GM21447 (cell line): ENCODE data around the gene PKMYT1.

ENCODE experiments used
- ATAC-seq: cut with Tn5 transposase; IDR thresholded peaks from one replicate; pipeline ENCODE4 v1.9.1; 2021; ENCODE audit not compliant: unreplicated experiment

PKMYT1 gene

GRCh38 chr16:3000540-3000939 is 20.3 kb upstream of the PKMYT1 start:
- no peak for ATAC-seq

DNA sequence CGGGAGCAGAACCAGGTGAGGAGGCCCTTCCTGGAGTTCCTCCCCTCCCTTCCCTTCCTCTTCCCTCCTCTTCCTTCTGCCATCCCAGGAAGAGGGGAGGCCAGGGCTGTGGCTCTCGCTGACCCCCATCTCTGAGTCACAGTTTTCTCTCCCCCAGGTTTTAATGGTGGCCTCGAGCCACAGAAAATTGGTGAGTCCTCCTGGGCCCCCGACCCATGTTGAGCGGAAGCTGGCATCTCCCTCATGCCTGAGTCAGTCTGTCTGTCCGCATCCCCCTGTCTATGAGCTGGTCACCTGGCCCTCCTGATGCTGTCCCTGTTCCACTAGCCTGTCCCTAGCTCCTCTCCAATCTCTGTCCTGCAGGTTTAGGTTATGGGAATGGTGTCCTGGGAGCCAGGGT is 19.7 kb upstream of the PKMYT1 start:
- ATAC-seq = no peak

GRCh38 chr16:2996298-2996697 is 16.1 kb upstream of the PKMYT1 start:
- ATAC-seq = no peak

DNA sequence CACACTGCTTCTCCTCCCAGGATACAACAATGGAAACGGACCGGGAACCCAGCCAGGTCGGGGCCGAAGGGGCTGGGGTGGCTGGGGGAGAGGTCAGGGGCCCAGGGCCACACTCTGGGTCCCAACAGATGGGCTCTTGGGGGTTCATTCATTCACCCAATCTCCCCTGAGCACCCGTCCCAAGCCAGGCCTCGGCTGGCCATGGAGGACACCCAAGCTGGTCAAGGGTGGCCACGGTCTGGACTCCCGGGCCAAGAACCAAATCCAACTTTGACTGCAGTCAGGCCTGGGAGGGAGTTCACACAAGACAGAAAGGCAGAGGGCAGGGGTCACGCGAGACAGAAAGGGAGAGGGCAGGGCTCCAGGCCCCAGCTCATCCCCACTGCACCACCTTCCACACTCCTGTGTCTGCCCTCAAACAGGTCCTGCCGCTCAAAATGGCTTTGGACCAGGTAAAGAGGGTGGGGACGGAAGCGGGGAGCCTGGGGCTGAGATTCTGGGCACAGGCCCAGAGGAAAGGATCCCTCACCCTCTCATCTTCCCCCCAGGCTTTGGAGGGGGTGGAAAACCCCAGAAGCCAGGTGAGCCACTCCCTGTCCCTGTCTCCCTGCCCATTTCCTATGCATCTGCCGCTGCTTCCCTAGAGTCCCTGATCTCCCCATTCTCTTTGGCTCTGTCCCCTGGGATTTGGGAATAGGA is 12.3 kb upstream of the PKMYT1 start:
- no peak for ATAC-seq

GRCh38 chr16:2991566-2992261 is 11.5 kb upstream of the PKMYT1 start:
- ATAC-seq = no peak

DNA sequence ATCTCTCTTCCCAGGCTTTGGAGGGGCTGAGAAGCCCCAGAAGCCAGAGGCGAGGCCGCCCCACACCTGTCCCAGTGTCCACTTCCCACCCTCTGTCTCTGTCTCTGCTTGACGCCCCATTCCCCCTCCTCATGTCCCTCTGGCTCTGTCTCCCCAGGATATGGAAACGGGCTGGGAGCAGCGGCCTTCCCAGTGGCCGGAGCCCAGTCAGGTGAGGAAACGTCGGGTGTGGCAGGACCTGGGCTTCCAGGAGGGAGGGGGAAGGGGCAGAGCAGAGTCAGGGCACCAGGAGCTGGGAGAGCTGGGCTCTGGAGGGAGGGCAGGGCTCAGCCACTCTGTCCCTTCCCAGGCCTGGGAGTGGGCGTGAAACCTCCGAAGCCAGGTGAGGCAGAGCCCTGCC is 10.6 kb upstream of the PKMYT1 start:
- ATAC-seq = no peak

DNA sequence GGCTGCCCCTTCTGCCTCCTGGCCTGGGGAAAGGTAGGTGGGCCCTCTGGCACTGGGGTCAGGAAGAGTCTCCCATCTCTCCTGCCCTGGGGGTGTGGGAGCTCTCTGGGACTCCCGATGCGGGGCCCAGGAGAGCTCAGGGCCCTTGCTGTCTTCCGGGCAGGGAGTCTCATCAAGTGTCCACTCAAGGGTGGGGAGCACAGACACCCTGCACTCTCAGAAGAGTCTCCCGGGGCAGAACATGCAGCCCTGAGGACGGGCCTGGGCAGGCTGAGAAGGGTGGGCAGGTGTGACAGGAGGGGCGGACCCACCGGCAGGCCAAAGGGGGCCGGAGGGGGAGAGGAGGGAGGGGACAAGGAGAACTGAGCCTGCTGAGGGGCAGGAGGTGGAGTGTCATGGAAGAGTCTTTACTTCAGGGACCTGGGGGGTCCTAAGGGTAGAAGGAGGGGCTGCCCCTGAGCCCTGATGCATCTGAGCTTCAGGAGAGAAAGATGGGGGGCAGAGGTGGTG is 8.4 kb upstream of the PKMYT1 start:
- ATAC-seq = no peak

DNA sequence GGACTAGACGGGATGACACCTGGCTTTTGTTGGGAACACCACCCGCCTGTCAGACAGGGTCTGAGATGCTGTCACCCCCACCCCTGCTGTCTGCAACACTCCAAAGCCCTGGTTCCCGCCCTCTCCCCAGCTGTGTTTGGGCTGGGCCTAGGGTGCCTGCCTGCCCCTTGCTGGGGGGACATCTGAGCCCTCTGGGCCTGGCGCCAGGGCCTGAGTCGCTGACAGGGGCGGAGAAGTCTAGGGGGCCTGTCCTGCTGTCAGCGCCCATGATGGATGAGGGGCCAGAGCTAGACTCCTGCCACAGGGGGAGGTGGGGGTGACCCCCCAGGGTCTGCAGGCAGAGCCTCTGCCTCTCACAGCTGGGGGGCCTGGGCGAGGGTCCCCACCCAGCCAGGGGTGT is 7.6 kb upstream of the PKMYT1 start:
- ATAC-seq = no peak

DNA sequence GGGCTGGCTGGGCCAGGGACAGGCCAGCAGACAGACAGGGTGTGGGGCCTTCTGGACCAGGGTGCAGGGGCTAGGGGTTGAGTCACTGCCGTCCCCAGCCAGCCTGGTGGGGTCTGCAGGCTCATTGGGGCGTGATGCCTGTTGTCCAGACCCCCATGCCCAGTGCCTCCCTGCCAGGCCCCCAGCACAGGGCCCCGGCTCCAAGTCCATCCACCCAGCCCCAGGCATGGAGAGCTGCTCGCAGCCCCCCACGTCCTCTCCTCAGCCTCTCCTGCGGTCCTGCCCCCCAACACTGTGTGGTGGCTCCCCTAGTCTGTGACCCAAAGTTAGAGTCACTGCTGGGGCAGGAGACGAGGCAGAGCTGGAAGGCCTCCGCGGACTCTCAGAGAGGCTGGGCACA is 7.0 kb upstream of the PKMYT1 start:
- ATAC-seq = no peak

- no peak for ATAC-seq
Observed at GRCh38 chr16:2986623-2987188, 6.5 kb upstream of the PKMYT1 start.

DNA sequence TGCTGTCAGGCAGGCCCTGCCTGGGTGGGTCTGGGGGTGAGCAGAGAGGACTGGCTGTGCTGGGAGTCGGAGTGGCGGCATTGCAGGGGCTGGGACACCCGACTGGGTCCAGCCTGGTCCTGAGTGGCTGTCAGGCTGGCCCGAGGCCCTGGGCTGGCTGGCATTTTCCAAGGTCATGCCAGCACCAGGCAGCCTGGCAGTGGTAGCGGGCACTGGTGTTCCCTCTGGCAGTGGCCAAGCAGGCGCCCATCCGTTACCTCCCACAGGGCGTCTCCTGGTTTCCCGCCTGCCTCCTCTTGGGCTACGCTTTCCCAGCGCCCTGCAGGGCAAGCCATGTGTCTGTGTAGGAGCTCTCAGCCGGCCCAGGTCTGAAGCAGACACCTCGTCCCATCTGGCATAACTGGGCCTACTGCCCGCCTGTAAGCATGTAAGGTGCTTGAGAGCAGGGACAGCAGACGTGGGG is 5.7 kb upstream of the PKMYT1 start:
- ATAC-seq = no peak

- ATAC-seq = no peak
Observed at GRCh38 chr16:2985462-2985861, 5.2 kb upstream of the PKMYT1 start.

- no peak for ATAC-seq
Observed at GRCh38 chr16:2983706-2984136, 3.5 kb upstream of the PKMYT1 start.

GRCh38 chr16:2982402-2982801 is 2.2 kb upstream of the PKMYT1 start:
- ATAC-seq = no peak

DNA sequence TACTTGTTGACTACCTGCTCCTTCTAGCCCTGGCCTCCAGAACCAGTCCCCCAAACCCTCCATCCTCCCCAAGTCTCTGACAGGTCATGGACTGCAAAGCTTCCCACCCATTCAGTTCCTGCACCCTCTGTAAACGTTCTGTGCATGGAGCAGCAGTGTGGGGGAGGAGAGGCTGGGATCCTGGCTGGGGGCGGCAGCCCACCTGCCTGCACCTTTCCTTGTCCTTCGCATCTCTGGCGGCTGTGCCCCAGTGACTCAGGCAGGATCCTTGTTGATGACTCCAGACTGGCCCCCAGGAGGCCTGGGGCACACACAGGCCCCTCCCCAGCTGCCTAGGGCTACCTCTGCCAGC is 1.6 kb upstream of the PKMYT1 start:
- ATAC-seq = no peak

GRCh38 chr16:2981177-2981898 is 1.1 kb upstream of the PKMYT1 start:
- no peak for ATAC-seq

DNA sequence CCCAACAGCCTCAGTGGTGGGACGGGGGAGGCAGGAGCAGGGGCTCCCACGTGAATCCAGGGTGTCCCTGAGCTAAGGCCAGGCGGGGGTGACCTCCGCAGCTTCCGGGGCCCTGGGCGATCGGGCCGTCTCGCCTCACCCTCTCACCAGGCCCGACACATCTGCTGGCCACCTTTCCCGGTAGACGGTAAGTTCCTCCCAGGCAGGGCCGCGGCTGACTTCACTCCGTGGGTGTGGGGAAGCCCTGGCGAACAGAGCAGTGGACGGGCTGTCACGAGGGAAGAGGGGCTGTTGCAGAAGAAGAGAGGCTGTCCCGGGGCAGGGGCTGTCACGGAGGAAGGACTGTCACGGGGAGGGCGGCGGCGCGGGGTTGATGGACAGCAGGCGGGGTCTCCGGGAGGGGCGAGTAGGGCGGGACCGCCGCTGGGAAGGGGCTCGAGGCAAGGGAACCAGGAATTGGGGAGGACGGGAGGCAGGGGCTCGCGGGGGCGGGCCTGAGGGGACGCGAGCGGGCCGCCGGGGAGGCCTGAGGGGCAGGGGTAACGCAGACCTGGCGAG is 498 bp downstream of the PKMYT1 start:
- peak; percentile 8 for ATAC-seq

DNA sequence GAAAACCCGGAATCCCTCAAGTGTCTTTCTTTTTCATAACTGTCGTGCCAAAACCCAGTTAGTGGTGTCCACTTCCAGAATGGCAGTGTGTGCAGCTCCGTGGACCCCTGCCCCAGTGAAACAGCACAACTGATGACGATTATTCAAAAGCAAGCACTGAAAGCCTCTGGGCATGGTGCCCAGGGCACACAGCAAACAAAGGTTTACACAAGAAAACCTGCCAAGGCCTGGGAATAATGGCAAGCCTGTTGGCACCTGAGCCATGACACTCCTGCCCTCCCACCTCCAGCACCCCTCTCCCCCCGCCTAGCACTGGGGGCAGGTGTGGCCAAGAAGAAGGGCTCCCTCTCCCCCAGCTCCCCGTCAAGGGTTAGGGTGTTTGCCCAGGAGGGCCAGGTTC is 2.8 kb downstream of the PKMYT1 start:
- ATAC-seq = no peak

DNA sequence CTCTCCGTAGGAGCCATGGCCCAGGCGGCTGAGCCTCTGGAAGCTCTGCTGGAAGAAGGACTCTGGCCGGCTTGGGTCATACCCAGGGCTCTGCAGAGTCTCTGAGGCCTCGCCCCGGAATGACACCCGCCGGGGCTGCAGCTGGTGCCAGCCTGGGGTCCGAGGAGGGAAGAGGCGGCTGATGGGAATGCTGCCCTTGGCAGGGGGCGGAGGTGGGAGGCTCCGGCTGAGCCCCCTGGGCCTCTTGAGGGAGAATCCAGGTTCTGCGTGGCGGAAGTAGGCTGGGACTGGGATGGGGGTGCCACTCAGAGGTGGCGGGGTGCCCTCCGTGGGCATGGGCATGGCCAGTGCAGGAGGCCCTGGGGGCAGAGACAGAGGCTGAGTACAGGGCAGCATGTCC is 3.6 kb downstream of the PKMYT1 start:
- no peak for ATAC-seq

- no peak for ATAC-seq
Observed at GRCh38 chr16:2976201-2976600, 4.0 kb downstream of the PKMYT1 start.

DNA sequence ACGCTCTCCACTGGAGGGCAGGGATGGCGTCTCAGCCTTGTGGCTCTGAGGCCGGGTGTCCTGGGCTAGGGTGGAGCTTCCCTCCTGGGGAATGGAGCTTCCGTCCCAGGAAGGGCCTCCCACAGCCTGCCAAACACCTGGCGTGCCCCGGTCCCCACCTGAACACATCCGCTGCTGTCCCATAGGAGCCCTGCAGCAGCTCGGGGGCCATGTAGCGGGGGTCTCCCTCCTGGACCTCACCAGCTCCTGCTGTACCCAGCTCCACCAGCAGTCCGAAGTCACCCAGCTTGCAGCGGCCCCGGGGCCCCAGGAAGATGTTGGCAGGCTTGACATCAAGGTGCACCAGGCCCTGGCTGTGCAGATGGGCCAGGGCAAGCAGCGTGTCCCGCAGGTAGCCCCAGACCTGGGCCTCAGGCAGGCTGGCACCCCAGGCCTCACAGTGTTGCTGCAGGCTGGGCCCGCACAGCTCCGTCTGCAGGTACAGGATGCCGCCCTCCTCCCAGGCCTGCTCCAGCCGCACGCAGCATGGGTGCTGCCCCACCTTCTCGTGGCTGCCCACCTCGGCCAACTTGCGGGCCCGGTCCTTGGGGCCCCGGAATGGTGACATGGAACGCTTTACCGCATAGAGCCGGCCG is 5.0 kb downstream of the PKMYT1 start:
- no peak for ATAC-seq
